GM21619 (cell line): ENCODE measurements around the gene IFI27L1.
A peak's percentile ranks its signal among the peaks of the same experiment; 100 is the strongest.
"Not testable (repeated sequence)": the region's sequence is repeated elsewhere in the genome, so short reads cannot be mapped to it uniquely, and the experiment has no call there.

ENCODE experiments used
- ATAC-seq: cut with Tn5 transposase; IDR thresholded peaks from one replicate; pipeline ENCODE4 v1.9.1; 2021; ENCODE audit not compliant: unreplicated experiment

The IFI27L1 gene

DNA sequence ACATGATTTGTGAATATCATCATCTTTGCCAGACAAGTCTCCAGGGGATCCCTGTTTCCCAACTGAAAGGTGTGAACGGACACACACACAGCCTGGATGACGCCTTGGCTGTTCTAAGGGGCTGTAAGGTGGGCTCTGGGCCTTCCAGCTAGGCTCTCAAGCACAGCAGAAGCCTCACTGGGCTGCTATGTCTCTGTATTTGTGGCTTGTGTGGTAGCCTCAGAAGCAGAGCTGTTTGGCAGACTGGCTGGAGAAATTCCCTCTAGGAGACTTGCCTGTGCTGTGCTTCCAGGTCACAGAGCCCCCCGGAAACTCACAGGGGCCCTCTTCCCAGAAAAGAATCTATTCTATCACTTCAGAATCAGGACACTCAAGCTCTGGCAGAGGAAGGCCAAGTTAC, 33.5 kb upstream of the IFI27L1 start:
- no peak for ATAC-seq

DNA sequence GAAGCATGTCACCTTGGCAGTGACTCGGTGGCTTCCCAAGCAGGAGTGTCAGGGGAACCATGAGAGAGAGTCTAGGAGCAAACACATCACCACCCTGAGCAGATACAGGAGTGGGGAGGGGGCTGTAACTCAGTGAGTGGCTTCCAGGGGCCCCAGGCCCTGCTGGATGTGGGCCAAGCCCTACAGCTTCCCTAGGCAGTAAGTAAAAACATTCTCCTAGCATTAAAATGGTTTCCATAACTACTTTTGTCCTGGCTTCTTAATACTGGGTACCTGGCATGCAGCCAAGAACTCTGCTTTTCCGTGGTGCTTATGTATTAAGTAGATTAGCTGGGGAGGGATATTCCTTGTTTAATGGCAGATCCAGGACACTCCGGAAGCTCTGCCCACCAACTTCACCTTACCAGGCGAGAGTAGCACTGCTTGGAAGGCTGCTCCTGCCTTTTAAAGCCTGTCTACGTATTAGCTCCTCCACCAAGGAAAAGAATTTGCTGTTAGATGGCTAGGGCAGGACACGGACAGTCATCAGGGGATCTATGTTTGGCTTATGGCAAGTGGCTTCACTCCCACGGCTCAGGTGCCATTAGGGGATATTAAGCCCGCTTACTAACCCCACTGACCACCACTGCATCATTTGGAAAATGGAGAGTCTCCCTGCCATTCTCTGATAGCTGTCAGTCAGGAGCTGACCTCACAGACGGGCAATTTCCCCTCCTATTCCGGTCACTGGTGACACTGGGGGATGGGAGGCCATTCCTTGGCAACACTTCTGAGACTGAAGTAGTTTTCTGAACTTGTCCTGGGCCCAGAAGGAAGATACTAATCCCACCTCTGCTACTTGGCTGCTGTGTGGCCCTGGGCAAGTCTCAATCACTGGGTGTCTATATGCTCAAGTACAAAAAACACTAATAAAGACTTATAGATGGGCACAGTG, 32.2 kb upstream of the IFI27L1 start:
- ATAC-seq = no peak

DNA sequence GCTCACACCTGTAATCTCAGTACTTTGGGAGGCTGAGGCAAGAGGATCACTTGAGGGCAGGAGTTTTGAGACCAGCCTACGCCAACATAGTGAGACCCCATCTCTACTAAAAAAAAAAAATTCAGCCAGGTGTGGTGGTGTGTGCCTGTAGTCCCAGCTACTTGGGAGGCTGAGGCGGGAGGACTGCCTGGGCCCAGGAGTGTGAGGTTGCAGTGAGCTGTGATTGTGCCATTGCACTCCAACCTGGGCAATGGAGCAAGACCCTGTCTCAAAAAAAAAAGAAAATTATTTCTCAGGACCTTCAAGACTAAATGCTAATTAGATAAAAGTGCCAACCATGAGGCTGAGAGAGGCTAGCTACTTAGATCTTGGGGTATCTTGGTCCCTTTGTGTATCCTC, 31.5 kb upstream of the IFI27L1 start:
- ATAC-seq = no peak

DNA sequence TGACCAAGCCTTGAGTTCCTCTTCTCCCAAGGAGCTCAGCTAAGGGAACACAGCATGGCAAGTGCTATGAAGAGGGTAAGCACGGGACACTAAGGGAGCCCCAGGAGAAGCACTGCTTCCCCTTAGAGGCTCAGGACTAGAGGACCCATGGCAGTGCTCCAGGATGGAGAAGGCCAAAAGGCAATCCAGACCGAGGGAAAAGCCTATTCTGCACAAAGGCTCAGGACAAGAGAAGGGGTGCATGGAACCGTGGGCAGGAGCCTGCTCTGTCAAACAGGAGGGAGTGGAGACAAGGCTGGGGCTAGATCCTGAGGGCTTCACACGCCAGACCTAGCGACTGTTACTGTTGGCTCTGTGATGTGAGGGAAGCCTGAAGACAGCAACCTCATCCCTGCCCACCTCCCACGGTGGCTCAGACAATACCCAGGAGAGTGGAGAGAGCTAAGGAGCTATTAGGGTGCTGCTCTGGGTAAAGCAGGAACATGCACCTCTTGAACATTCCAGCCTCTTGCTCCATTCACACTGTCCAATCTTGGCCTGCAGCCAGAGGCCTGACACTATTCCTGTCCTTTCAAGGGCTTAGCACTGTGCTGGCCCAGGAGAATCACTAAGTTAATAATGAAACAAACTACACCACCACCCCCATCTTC, 30.8 kb upstream of the IFI27L1 start:
- ATAC-seq = no peak

DNA sequence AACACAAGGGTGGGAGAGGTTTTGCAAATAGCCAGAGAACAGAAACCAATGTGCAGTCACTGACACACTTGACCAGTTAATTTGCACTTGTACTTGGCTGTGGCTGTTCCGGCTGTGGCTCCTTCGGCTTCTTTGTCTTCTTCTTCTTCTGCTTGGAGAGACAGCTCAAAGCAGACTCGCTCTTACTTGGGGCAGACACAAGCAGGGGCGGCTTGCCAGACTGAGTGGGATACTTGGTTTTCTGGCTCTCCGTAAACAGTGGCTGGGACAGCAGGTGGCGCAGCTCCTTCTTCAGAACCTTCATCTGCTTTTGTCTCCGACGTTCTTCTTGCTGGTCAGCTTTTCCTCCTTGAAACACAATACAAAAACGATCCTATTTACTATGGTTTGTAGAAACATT, 30.0 kb upstream of the IFI27L1 start:
- ATAC-seq = no peak

DNA sequence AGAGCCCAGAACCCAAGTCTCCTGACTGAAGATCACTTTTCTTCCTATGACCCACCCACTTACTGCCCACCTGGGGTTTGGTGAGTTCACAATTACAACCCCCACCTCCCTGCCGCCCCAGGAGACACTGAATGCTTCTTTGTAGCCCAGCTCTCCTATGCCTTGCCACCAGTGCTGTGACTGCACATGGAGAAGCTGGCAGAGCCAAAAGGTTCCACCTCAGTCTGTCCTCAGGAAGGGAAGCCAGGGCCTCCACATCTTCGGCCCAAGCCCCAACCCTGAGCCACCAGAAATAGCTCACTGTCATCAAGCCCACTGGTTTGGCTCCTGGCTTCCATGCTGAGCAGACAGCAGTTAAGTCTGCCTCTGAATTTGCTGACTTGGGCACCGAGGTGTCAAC, 29.3 kb upstream of the IFI27L1 start:
- ATAC-seq = no peak

DNA sequence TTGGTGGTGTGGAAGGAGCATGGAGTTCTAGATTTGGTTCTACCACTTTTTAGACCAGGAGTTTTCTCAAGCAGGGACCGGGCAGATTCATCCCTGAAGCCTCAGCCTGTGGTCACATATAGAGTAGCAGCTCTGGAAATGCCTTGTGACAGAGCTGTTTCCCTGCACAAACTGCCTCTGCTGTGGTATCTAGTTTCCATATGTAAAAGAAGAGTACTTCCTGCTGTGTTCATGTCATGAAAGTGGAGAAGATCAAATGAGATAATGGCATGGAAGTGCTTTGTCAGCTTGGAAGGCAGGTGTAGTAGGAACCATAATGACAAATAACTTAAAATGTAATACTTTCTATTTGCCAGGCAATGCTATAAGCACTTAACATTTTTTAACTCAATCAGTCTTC, 28.9 kb upstream of the IFI27L1 start:
- ATAC-seq = no peak

DNA sequence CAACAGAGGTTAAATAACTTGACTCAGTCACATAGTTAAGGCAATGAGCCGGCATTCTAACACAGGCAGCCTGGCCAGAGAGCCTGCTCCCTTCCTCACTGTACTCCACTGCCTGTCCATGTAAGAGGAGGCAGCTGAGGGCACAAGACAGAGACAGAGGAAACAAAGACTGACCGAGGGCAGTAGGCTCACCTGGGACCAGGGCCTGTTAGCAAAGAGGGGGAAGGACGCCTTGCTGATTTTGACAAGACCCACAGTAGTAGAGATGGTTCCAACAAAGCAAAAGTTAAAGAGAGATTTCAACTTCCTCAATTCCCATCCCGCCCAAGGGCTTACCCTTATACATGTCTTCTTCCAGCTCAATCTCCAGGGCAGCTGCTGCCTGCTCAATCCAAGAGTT, 28.4 kb upstream of the IFI27L1 start:
- no peak for ATAC-seq

DNA sequence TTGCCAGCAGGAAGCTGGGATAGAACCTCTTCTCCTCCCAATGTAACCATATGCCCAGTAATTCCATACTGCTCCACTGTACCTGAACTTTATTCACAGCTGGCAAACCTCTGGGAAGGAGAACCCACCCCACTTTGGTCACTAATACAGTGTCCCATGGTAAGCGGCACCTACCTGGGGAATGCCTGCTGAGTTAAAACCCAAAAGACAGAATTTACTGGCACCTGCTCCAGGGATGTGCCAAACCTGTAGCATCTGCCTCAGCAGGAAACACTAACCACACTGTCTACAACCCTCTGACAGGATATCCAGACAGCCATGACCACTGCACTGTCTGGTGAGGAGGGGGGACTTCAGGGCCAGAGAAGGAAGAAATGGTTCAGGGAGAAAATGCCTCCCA, 26.7 kb upstream of the IFI27L1 start:
- no peak for ATAC-seq

DNA sequence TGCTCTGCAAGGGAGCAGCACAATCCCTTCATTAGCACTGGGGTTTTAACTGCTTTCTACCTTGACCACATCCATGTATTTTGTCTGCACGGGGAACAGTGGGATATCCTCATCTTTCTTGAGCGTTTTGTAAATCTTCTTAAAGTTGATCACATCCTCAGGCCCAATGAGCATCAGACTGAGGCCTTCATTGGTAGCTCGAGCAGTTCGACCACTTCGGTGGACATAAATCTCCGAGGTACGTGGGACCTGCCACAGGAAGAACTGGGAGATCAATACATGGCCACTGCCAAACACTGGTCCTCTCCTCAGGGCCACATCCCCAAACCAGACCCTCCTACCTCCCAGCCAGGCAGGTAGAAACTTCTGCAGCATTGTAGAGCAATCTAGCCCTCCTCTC, 26.2 kb upstream of the IFI27L1 start:
- no peak for ATAC-seq

DNA sequence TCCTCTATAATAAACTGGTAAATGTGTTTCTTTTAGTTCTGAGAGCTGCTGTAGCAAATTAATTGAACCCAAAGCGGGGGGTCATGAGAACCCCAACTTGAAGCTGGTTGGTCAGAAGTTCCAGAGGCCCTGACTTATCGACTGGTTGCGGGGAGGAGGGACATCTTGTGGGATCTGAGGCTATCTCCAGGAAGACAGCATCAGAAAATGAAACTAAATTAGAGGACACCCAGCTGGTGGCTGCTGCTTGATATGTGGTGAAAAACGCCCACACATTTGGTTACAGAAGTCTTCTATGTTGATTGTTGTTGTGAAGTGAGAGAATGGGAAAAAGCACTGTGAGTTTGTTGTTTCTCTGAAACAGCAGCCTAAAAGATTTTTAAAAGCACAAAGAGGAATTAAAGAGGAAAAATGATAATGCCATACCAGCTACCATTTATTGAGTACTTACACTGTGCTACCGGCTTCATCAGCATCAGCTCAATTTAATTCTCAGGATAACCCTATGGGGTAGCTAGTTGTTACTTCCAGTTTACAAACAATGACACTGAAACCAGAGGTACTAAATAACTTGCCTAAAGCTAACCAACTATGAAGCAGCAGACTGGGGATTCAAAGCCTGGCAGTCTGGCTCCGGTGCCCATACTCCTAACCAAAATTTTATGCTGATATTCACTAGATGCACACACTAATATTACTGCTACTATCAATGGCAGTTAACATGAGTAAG, 24.4 kb upstream of the IFI27L1 start:
- peak; percentile 75 for ATAC-seq

DNA sequence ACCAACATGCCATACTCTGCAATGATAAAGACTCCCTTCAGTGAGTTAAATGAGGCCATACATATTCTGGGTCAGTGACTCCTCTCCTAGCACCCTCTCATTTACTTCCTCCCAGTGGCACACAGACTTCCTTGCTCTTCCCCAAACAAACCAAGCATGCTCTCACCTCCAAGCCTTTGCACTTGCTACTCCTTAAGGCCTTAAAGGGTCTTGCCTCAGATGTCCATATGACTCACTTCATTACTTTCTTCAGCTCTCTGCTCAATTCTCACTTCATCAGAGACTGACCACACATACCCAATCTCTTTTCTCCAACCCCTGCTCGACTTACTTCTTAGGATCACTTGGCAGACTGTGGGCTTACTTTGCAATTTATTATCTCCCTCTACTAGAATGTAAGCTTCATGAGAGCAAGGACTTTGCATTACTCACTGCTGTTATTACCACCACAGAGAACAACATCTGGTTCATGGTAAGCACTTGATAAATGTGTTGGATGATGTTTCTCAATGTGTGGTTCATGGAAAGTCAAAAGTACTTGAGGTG, 22.9 kb upstream of the IFI27L1 start:
- ATAC-seq = no peak

DNA sequence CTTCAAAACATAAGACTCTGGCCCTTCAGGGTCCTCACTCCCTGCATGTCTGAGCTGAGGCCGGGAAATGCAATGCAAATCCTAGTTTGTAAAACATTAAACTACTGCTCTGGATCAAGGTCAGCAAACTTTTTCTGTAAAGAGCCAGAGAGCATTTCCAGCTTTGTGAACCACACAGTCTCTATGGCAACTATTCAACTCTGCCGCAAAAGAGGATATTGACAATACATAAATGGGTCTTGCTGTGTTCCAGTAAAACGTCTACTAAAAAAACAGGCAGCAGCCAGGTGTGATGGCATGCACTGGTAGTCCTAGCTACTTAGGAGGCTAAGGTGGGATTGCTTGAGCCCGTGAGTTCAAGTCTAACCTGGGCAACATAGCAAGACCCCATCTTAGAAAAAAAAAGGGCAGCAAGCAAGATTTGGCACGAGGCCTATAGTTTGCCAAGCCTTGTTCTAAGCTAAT, 22.4 kb upstream of the IFI27L1 start:
- ATAC-seq = no peak

DNA sequence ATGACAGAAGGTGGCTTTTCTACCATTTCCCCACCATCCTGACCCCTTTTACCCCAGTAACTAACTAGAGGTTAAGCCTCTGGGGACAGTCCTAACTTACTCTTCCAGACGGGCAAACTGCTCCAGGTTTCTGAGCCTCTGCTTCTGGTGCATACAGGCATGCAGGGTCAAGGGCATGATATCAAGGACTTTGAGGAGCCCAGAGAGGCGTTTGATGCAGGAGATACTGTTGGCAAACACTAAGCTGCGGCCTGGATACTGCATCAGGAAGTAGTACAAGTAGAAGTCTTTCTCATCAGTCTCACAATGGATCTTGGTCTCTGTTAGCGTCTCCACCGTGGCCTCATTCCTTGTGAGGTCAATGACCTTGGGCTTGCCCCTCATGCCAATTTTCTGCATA, 21.1 kb upstream of the IFI27L1 start:
- ATAC-seq = no peak

DNA sequence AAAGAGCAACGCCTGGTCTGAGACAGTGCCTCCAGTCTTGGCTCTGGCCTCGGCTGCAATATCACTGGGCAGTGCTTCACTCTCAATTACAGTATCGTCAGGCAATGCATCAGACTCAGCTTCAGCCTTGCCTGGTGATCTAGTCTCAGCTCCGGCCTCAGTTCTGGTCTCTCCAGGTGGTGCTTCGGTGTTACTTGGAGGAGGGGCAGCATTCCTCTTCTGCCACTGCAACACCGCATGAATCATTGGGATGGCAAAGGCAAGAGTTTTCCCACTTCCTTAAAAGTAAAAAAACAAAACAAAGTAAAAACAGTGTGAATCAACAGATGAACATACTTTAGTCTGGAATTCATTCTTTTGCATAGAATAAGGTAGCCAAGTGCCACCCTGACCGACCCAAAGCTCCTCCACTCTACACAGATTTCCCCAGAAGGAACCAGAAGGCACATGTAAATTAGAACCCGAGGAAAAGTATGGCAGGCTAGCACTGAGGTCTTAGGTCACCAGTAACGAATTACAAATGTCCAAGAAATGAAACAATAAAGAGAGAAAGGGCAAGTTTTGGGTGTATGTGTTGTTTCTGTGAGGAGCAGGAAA, 18.7 kb upstream of the IFI27L1 start:
- ATAC-seq = no peak

DNA sequence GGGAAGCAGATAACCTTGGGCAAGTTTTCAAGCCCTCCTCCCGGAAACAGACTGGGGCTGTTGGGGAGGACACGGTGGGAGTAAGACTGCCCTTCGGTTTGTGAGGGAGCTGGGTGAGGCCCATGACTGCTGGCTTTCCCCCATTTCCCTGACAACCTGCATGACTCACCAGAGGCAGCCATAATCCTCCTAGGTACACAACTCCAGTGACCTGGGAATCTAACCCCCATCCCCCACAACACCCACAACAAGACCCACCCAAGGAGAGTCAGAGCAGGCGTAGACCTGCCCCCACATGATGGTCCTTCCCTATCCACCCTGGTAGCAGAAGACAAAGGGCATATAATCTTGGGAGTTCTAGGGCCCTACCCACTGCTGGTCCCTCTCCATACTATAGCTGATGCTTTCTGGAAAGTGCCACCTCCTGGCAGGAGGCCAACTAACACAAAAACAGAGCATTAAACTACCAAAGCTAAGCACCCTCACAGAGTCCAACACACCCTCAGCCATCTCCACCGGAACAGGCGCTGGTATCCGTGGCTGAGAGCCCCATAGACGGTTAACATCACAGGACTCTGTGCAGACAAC, 14.9 kb upstream of the IFI27L1 start:
- ATAC-seq = no peak

DNA sequence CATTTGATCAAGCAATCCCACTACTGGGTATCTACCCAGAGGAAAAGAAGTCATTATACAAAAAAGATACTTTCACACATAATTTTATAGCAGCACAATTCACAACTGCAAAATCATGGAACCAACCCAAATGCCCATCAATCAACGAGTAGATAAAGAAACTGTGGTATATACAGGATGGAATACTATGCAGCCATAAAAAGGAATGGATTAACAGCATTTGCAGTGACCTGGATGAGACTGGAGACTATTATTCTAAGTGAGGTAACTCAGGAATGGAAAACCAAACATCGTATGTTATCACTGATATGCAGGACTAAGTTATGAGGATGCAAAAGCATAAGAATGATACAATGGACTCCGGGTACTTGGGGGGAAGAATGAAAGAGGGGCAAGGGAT, 9.0 kb upstream of the IFI27L1 start:
- ATAC-seq = not testable (repeated sequence)

DNA sequence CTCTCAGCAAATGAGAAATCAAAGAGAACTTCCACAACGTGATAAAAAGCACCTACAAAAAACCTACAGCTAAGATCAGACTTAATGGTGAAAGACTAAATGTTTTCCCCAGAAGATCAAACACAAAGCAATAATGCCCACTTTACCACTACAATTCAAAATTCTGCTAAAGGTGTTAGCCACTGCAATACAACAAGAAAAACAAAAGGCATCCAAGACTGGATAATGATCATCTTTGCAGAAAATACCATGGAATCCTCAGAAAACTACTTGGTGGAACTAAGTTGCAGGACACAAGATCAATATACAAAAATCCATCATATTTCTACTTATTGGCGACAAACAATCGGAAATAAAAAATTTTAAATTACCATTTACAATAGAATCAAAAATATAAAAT, 6.6 kb upstream of the IFI27L1 start:
- ATAC-seq = no peak

DNA sequence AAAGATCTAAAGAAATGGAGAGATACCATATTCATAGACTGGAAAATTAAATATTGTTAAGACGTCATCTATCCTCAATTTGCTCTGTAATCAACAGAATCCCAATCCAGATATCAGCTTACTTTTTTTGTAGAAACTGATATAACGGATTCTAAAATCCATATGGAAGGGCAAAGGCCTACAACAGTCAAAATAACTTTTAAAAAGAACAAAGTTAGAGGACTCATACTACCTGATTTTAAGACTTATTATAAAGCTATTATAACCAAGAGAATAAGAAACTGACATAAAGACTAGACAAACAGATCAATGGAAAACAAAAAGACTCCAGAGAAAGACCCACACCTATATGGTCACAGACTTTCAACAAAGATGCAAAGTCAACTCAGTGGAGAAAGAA, 6.1 kb upstream of the IFI27L1 start:
- ATAC-seq = no peak

DNA sequence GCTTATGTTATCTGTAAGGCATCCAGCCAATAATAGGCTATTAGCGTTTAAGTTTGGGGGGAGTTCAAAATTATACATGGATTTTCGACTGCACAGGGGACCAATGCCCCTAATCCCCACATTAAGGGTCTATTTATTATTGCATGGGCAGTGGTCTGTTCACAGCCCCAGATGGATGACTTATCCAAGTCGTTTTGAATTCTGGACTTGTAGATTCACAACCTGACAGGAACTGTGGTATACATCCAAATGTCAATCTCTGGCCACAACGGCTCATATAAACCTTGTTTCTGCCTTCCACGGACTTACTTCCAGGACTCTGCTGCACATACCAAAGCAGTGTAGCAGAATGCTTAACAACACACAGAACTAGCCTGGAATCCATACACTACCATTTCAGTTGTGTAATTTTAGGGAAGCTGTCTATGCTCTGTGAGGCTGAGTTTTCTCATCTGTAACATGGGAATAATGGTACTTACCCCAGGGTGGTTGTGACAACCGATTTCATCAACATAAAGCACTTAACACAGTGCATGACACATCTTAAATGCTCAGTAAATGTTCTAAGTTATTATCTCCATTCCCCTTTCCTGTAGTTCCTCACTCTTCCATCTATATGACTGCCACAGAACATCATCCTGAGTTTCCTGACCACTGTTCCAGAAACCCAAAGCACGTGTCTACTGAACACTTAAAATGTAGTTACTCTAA, 3.8 kb upstream of the IFI27L1 start:
- ATAC-seq = no peak
